Mammary epithelial cell (primary cell): Measurements from ENCODE around the gene VGLL3.

Experiments used
- EZH2 ChIP-seq: IDR thresholded peaks from 2 replicates; pipeline ENCODE4 v1.6.1; 2012; ENCODE audit warnings: low read length, inconsistent platforms, borderline replicate concordance
- TF ChIP-seq, protein P1 (sequence below), 2 donors: IDR thresholded peaks in 1 of 2; conservative IDR thresholded peaks in 1 of 2; 2 replicates each; pipeline ENCODE4 v1.5.1; 2011 to 2012; ENCODE audit warnings: inconsistent platforms in 2 of 2, low read length in 2 of 2, mild to moderate bottlenecking in 2 of 2, control low read depth in 1 of 2, low read depth in 1 of 2; ENCODE audit not compliant: insufficient read depth in 1 of 2; ENCODE audit errors: extremely low read depth in 1 of 2

DNA sequence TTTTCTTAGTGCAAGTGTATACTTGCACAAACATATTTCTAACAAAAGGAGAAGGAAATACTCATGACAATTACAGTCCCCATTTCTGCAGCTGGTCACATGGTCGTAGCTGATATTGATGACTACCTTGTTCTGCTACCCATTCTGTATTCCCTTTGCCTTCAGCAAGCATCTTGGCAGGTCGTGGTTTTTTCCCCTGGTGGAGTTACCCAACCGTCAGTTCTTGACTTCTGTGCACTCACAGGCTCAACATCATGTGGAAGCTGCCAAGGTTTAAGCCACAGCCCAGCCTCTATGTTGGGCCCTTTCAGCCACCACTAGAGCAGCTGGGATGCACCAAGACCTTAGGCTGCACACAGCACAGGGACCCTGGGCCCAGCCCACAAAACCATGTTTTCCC is 56.1 kb downstream of the VGLL3 start:
- TF ChIP-seq, protein P1, sequence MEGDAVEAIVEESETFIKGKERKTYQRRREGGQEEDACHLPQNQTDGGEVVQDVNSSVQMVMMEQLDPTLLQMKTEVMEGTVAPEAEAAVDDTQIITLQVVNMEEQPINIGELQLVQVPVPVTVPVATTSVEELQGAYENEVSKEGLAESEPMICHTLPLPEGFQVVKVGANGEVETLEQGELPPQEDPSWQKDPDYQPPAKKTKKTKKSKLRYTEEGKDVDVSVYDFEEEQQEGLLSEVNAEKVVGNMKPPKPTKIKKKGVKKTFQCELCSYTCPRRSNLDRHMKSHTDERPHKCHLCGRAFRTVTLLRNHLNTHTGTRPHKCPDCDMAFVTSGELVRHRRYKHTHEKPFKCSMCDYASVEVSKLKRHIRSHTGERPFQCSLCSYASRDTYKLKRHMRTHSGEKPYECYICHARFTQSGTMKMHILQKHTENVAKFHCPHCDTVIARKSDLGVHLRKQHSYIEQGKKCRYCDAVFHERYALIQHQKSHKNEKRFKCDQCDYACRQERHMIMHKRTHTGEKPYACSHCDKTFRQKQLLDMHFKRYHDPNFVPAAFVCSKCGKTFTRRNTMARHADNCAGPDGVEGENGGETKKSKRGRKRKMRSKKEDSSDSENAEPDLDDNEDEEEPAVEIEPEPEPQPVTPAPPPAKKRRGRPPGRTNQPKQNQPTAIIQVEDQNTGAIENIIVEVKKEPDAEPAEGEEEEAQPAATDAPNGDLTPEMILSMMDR (conservative IDR thresholded peaks at IDR 0.05 in 1 of 2, IDR thresholded peaks at IDR 0.05 in 1 of 2; ENCODE audit: extremely low read depth in 1 of 2, insufficient read depth in 1 of 2, low read depth in 1 of 2, low read length in 2 of 2), result no peak
- no peak for TF ChIP-seq EZH2
